SK-N-SH (cell line): Measurements from ENCODE around the gene ZNF438.

Experiments used
- CTCF ChIP-seq: fragments of 200-600 bp; sonication (generic); IDR thresholded peaks from 2 replicates; pipeline ENCODE4 v1.6.1; 2017; ENCODE audit warnings: antibody characterized with exemption, mild to moderate bottlenecking, moderate library complexity
- EP300 ChIP-seq, 2 experiments: IDR thresholded peaks; 2 replicates each; pipeline versions ENCODE4 v1.4.0 to v1.6.1; 2012; ENCODE audit warnings: borderline replicate concordance in 1 of 2, low read depth in 1 of 2, low read length in 1 of 2
- GABPA ChIP-seq: IDR thresholded peaks from 2 replicates; pipeline ENCODE4 v1.4.0; 2012; ENCODE audit warnings: low read depth, mild to moderate bottlenecking
- GATA2 ChIP-seq: sonication (generic); formaldehyde crosslinking; IDR thresholded peaks from 2 replicates; pipeline ENCODE4 v1.5.0; 2020; ENCODE audit warnings: mild to moderate bottlenecking, missing genetic modification reagents
- NFIC ChIP-seq: IDR thresholded peaks from 2 replicates; pipeline ENCODE4 v1.4.0; 2012; ENCODE audit warnings: borderline replicate concordance
- RCOR1 ChIP-seq: fragments of 150-350 bp; IDR thresholded peaks from 2 replicates; pipeline ENCODE4 v1.6.1; 2017; ENCODE audit warnings: antibody characterized with exemption, low read length
- TF ChIP-seq, protein P1 (sequence below): IDR thresholded peaks from 2 replicates; pipeline ENCODE4 v1.4.0; 2012; ENCODE audit warnings: low read depth
- TF ChIP-seq, protein P2 (sequence below): IDR thresholded peaks from 2 replicates; pipeline ENCODE4 v1.4.0; 2012; ENCODE audit warnings: low read depth, borderline replicate concordance

DNA sequence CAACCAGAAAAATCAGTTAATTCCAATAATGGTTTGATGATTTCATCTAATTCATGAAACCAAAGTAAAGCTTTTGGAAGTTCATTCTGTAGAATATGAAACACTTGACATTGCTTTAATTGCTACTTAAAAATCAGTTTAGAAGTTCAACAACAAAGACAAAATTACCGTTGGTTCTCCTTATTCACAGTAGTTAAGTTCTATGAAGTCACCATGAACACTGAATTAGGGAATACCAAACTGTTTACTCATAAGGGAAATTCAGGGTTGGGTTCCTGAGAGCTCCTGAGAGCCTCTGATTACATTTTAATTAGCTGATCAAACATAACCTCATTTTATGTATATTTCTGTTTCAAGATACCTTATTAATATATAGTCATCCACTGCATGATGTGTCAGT, 46.2 kb downstream of the ZNF438 start:
- TF ChIP-seq RCOR1 (no peak), EP300 (IDR thresholded peaks at IDR 0.05; ENCODE audit: borderline replicate concordance in 1 of 2, low read depth in 1 of 2, low read length in 1 of 2) (no peak), GATA2 (CRISPR knock-in tag) (no peak), NFIC (no peak), CTCF (no peak), GABPA (no peak)
- TF ChIP-seq, protein P1, sequence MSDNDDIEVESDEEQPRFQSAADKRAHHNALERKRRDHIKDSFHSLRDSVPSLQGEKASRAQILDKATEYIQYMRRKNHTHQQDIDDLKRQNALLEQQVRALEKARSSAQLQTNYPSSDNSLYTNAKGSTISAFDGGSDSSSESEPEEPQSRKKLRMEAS, result no peak
- TF ChIP-seq, protein P2, sequence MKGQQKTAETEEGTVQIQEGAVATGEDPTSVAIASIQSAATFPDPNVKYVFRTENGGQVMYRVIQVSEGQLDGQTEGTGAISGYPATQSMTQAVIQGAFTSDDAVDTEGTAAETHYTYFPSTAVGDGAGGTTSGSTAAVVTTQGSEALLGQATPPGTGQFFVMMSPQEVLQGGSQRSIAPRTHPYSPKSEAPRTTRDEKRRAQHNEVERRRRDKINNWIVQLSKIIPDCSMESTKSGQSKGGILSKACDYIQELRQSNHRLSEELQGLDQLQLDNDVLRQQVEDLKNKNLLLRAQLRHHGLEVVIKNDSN, result no peak
